Measurements from ENCODE around the gene NSD1. TPM values are rescaled to one million over a fixed set of nuclear protein-coding genes. Genes with fewer than 3 reads are reported as not detected.

Gene NSD1
- total RNA-seq, 3 donors from 2014 or later = 37.7 to 52.2 (median 38.6) TPM

DNA sequence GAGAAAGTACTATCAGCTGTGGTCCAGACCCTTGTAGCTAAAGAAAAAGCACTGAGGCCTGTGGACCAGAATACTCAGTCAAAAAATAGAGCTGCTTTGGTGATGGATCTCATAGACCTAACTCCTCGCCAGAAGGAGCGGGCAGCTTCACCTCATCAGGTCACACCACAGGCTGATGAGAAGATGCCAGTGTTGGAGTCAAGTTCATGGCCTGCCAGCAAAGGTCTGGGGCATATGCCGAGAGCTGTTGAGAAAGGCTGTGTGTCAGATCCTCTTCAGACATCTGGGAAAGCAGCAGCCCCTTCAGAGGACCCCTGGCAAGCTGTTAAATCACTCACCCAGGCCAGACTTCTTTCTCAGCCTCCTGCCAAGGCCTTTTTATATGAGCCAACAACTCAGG lies 161.1 kb downstream of the NSD1 start:
- H3K27ac ChIP-seq = no peak overlapping the region
- H3K36me3 ChIP-seq = peaks cover 4% of the 10 kb centered on the region
- no peaks in the 10 kb centered on the region for H3K27me3 ChIP-seq
- no peak overlapping the region for H3K4me3 ChIP-seq
- no peaks in the 10 kb centered on the region for H3K4me1 ChIP-seq
- no peak for DNase-seq (ENCODE audit: low spot score in 2 of 2)
- TF ChIP-seq POLR2A (IDR thresholded peaks at IDR 0.05) = no peak
- TF ChIP-seq, protein P1, sequence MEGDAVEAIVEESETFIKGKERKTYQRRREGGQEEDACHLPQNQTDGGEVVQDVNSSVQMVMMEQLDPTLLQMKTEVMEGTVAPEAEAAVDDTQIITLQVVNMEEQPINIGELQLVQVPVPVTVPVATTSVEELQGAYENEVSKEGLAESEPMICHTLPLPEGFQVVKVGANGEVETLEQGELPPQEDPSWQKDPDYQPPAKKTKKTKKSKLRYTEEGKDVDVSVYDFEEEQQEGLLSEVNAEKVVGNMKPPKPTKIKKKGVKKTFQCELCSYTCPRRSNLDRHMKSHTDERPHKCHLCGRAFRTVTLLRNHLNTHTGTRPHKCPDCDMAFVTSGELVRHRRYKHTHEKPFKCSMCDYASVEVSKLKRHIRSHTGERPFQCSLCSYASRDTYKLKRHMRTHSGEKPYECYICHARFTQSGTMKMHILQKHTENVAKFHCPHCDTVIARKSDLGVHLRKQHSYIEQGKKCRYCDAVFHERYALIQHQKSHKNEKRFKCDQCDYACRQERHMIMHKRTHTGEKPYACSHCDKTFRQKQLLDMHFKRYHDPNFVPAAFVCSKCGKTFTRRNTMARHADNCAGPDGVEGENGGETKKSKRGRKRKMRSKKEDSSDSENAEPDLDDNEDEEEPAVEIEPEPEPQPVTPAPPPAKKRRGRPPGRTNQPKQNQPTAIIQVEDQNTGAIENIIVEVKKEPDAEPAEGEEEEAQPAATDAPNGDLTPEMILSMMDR (IDR thresholded peaks at IDR 0.05) = no peak
- no peaks in the 10 kb centered on the region for H3K9me3 ChIP-seq
- intact Hi-C loops (cut with DNase I; ENCODE audit: low total_unique reads) = loop anchor here (10.0 kb wide), 1 partner anchor 1870 kb away; no protein-coding TSS in a partner anchor

GRCh38 chr5:177295924-177296323 lies 162.4 kb downstream of the NSD1 start:
- intact Hi-C loops (cut with DNase I; ENCODE audit: low total_unique reads) = loop anchor here (10.0 kb wide), 1 partner anchor 1869 kb away; no protein-coding TSS in a partner anchor
- peaks cover 4% of the 10 kb centered on the region for H3K36me3 ChIP-seq
- peak overlapping the region; percentile 40 to 71 for H3K27ac ChIP-seq
- DNase-seq (ENCODE audit: low spot score in 2 of 2) = no peak
- no peaks in the 10 kb centered on the region for H3K9me3 ChIP-seq
- no peaks in the 10 kb centered on the region for H3K27me3 ChIP-seq
- TF ChIP-seq, protein P1 (IDR thresholded peaks at IDR 0.05) = no peak
- peaks cover 0 to 6% of the 10 kb centered on the region in 2 donors for H3K4me1 ChIP-seq
- H3K4me3 ChIP-seq = no peak overlapping the region

DNA sequence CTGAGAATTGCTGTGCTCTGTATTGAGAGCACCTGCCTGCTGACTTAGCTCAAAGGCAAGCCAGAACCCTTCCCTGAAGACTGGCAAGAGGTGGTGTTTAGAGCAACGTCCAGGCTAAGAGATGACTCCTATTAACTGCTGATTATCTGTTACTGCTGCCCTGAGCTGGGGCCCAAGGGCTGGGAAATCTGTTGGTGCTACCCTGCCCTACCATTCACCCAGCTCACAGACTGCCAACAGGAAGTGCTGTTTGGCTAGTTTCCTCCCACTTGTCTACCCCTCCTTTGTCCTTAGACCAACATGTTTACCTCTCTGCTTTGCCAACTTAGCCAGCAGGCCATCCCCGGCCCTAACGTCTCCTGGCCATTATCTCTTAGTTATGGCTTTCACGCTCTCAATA lies 163.0 kb downstream of the NSD1 start:
- intact Hi-C loops (cut with DNase I; ENCODE audit: low total_unique reads) = loop anchor here (10.0 kb wide), 1 partner anchor 1868 kb away; no protein-coding TSS in a partner anchor
- H3K27me3 ChIP-seq = no peaks in the 10 kb centered on the region
- H3K36me3 ChIP-seq = peaks cover 4% of the 10 kb centered on the region
- H3K9me3 ChIP-seq = no peaks in the 10 kb centered on the region
- H3K4me3 ChIP-seq = no peak overlapping the region
- no peak for TF ChIP-seq POLR2AphosphoS5 (IDR thresholded peaks at IDR 0.05)
- no peak for TF ChIP-seq POLR2A (IDR thresholded peaks at IDR 0.05)
- TF ChIP-seq, protein P1 (IDR thresholded peaks at IDR 0.05) = no peak
- no peak for DNase-seq (ENCODE audit: low spot score in 2 of 2)
- H3K27ac ChIP-seq = peak overlapping the region; percentile 40 to 71
- H3K4me1 ChIP-seq = peaks cover 1 to 13% of the 10 kb centered on the region in 2 donors

DNA sequence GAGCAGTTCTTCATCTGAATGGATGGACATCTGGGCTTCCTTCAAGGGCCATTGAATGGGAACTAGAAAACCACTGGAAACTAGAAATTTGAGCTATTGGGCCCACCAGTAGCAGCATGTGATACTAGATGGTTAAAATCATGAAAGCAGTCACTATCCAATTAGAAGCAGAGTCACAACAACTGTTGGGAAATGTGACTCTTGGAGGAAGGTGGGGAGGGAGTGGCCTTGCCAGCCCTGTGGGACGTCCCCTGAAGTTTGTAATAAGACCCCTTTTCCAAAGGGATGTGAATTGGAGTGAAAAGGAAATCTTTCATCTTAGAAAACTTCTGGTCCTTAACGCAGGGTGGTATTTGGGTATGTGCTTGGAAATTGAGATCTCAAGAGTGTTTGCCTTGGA lies 164.3 kb downstream of the NSD1 start:
- intact Hi-C loops (cut with DNase I; ENCODE audit: low total_unique reads) = loop anchor here (10.0 kb wide), 1 partner anchor 1867 kb away; no protein-coding TSS in a partner anchor
- Histone ChIP-seq H3K36me3 (no peaks in the 10 kb centered on the region), H3K27ac (peak overlapping the region in 1 of 2 donors; percentile 4), H3K9me3 (no peaks in the 10 kb centered on the region), H3K4me1 (peaks cover 10 to 22% of the 10 kb centered on the region in 2 donors), H3K4me3 (no peak overlapping the region), H3K27me3 (no peaks in the 10 kb centered on the region)
- TF ChIP-seq POLR2AphosphoS5 (IDR thresholded peaks at IDR 0.05) = no peak
- TF ChIP-seq, protein P1 (IDR thresholded peaks at IDR 0.05) = no peak
- no peak for TF ChIP-seq POLR2A (IDR thresholded peaks at IDR 0.05)
- no peak for DNase-seq (ENCODE audit: low spot score in 2 of 2)

DNA sequence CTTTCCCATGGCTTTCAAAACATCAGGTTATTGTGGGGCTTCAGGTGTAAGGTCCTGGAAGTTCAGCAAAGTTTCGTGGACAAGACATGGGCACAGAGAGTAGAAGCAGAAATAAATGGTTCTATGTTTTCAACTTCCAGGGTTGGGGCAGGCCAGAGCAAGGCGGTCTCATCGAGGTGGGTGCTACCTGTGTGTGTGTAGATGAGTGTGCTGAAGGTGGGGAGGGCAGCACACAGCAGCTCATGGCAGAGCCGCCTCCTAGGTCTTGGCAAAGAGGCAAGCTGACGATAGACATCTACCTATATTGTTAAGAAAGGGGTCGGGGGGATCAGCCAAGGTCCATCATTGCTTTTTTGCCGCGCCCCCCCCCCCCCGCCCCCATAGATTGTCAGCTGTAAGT lies 166.1 kb downstream of the NSD1 start:
- TF ChIP-seq, protein P1 (IDR thresholded peaks at IDR 0.05) = no peak
- no peak for TF ChIP-seq POLR2A (IDR thresholded peaks at IDR 0.05)
- TF ChIP-seq POLR2AphosphoS5 (IDR thresholded peaks at IDR 0.05) = no peak
- Histone ChIP-seq H3K27ac (peak overlapping the region; percentile 85 to 90), H3K27me3 (no peaks in the 10 kb centered on the region), H3K9me3 (no peaks in the 10 kb centered on the region), H3K36me3 (no peaks in the 10 kb centered on the region), H3K4me1 (peaks cover 10 to 27% of the 10 kb centered on the region in 2 donors), H3K4me3 (no peak overlapping the region)
- intact Hi-C loops (cut with DNase I; ENCODE audit: low total_unique reads) = loop anchor here (10.0 kb wide), 1 partner anchor 1865 kb away; no protein-coding TSS in a partner anchor
- DNase-seq (ENCODE audit: low spot score in 2 of 2) = no peak
